Sciatic nerve (tissue), 2 donors: ENCODE measurements around the gene TMEM52. TPM values are rescaled to one million over a fixed set of nuclear protein-coding genes. Genes with fewer than 3 reads are reported as not detected.
"Not testable (repeated sequence)": the region's sequence is repeated elsewhere in the genome, so short reads cannot be mapped to it uniquely, and the experiment has no call there.

Experiments used
- ATAC-seq: fragments of 200-7000 bp; cut with Tn5 transposase; one replicate; pipeline ENCODE4 v1.9.1; 2020; ENCODE audit warnings: mild to moderate bottlenecking, moderate library complexity
- DNase-seq: peaks from one replicate; pipeline ENCODE4 v3.0.0-alpha.2; 2020; ENCODE audit warnings: low spot score
- intact Hi-C: fragments of 100-400 bp; cut with DNase I; formaldehyde crosslinking; loops from one replicate; pipeline ENCODE4 v1.14.2; 2022
- total RNA-seq: library from RNA; stranded (reverse); fragmentation: NEBNext Ultra II Directional; extraction: Animal tissue kit (Norgen Biotek cat#: 25700); gene quantifications from one replicate; pipeline ENCODE4 v1.2.1, GENCODE V29; 2021
- donor health status: DM: no; HTN: no; CAD: no.
- donor health status: DM: no; HTN: no; CAD: no.

Gene TMEM52
- total RNA-seq, 1 donor from 2014 or later = 0.80 TPM

- intact Hi-C loops = loop anchor here (10.0 kb wide), 1 partner anchor 104 kb away; no protein-coding TSS in a partner anchor
- ATAC-seq (no peak), DNase-seq (no peak)
Observed at GRCh38 chr1:1889090-1889750, 29.9 kb downstream of the TMEM52 start.

- intact Hi-C loops = loop anchor here (10.0 kb wide), 1 partner anchor 99 kb away; no protein-coding TSS in a partner anchor
- ATAC-seq, DNase-seq: not testable (repeated sequence)
Observed at GRCh38 chr1:1883890-1884289, 35.2 kb downstream of the TMEM52 start.

- intact Hi-C loops = loop anchor here (10.0 kb wide), 1 partner anchor 98 kb away; no protein-coding TSS in a partner anchor
- no peak for DNase-seq
- no peak for ATAC-seq
Observed at GRCh38 chr1:1883092-1883873, 35.8 kb downstream of the TMEM52 start.

GRCh38 chr1:1881727-1882126, 37.4 kb downstream of the TMEM52 start:
- ATAC-seq (no peak), DNase-seq (no peak)
- intact Hi-C loops = loop anchor here (10.0 kb wide), 1 partner anchor 97 kb away; no protein-coding TSS in a partner anchor

GRCh38 chr1:1880617-1881312, 38.3 kb downstream of the TMEM52 start:
- DNase-seq = no peak
- intact Hi-C loops = loop anchor here (10.0 kb wide), 1 partner anchor 96 kb away; no protein-coding TSS in a partner anchor
- no peak for ATAC-seq

GRCh38 chr1:1879942-1880341, 39.1 kb downstream of the TMEM52 start:
- ATAC-seq (no peak), DNase-seq (no peak)
- intact Hi-C loops = loop anchor here (10.0 kb wide), 1 partner anchor 95 kb away; no protein-coding TSS in a partner anchor

GRCh38 chr1:1877865-1878436, 41.1 kb downstream of the TMEM52 start:
- DNase-seq (no peak), ATAC-seq (no peak)
- intact Hi-C loops = no loop called here

GRCh38 chr1:1876335-1876930, 42.6 kb downstream of the TMEM52 start:
- intact Hi-C loops = no loop called here
- DNase-seq (no peak), ATAC-seq (no peak)

- ATAC-seq (no peak), DNase-seq (no peak)
- intact Hi-C loops = no loop called here
Observed at GRCh38 chr1:1875932-1876331, 43.1 kb downstream of the TMEM52 start.

GRCh38 chr1:1874901-1875300, 44.2 kb downstream of the TMEM52 start:
- no peak for DNase-seq
- ATAC-seq = no peak
- intact Hi-C loops = no loop called here

GRCh38 chr1:1873186-1873585, 45.9 kb downstream of the TMEM52 start:
- intact Hi-C loops = no loop called here
- DNase-seq (no peak), ATAC-seq (no peak)

GRCh38 chr1:1872329-1872994, 46.6 kb downstream of the TMEM52 start:
- no peak for DNase-seq
- no peak for ATAC-seq
- intact Hi-C loops = no loop called here

- ATAC-seq (no peak), DNase-seq (no peak)
- intact Hi-C loops = no loop called here
Observed at GRCh38 chr1:1869469-1869868, 49.6 kb downstream of the TMEM52 start.

Other genes starting within 250 kb of the TMEM52 start
- gene SLC35E2B, start 226.5 kb downstream of the TMEM52 start, total RNA-seq = 45.6 TPM
- 51.5 TPM for gene CDK11A, start 194.9 kb downstream of the TMEM52 start, total RNA-seq
- gene NADK, start 140.8 kb downstream of the TMEM52 start, total RNA-seq = 77.3 TPM
- gene GNB1, start 28.2 kb downstream of the TMEM52 start, total RNA-seq = 280 TPM
- 0.49 TPM for gene CALML6, start 4.0 kb downstream of the TMEM52 start, total RNA-seq
- gene CFAP74, start 84.5 kb upstream of the TMEM52 start, total RNA-seq = 0.09 TPM
- not detected for gene GABRD, start 100.1 kb upstream of the TMEM52 start, total RNA-seq
- 3.5 TPM for gene PRKCZ, start 131.1 kb upstream of the TMEM52 start, total RNA-seq